ENCODE data around the gene ARID3C. TPM values are rescaled to one million over a fixed set of nuclear protein-coding genes. Genes with fewer than 3 reads are reported as not detected.

ARID3C gene
- total RNA-seq, 1 experiment from 2014 or later = not detected

GRCh38 chr9:34573599-34574325 is 55.1 kb downstream of the ARID3C start:
- TF ChIP-seq EZH2 (IDR thresholded peaks at IDR 0.05; ENCODE audit: low read depth) (no peak), CTCF (conservative IDR thresholded peaks at IDR 0.05) (no peak)
- no TSS peak for BruUV-seq (replicated peaks)
- POLR2A ChIA-PET (ENCODE audit: unreplicated experiment) = no interaction called here
- DNase-seq = no peak
- no peak overlapping the region for H3K27ac ChIP-seq
- H3K9me3 ChIP-seq (ENCODE audit: insufficient read depth, low read depth) = no peaks in the 10 kb centered on the region
- H4K20me1 ChIP-seq (ENCODE audit: insufficient read depth) = no peaks in the 10 kb centered on the region
- no peaks in the 10 kb centered on the region for H3K9me2 ChIP-seq (ENCODE audit: insufficient read depth)
- CTCF ChIA-PET = no interaction called here
- no peaks in the 10 kb centered on the region for H3K36me3 ChIP-seq (ENCODE audit: low read depth)
- no peak overlapping the region for H2AFZ ChIP-seq
- intact Hi-C loops (cut with micrococcal nuclease; ENCODE audit: unreplicated experiment) = no loop called here
- H3K4me1 ChIP-seq (replicated peaks; ENCODE audit: insufficient read depth) = no peaks in the 10 kb centered on the region
- H3K79me2 ChIP-seq (ENCODE audit: low read depth) = no peaks in the 10 kb centered on the region
- peaks cover 30% of the 10 kb centered on the region for H3K27me3 ChIP-seq (ENCODE audit: insufficient read depth, low read depth)
- H3F3A ChIP-seq (ENCODE audit: insufficient read depth, low read depth) = no peaks in the 10 kb centered on the region
- no peak overlapping the region for H3K4me2 ChIP-seq
- no peak overlapping the region for H3K4me3 ChIP-seq

- intact Hi-C loops (cut with micrococcal nuclease; ENCODE audit: unreplicated experiment) = no loop called here
- ChIA-PET POLR2A (ENCODE audit: unreplicated experiment) (no interaction called here), CTCF (no interaction called here)
- Histone ChIP-seq H3K4me1 (replicated peaks; ENCODE audit: insufficient read depth) (no peaks in the 10 kb centered on the region), H3K9me3 (ENCODE audit: insufficient read depth, low read depth) (no peaks in the 10 kb centered on the region), H2AFZ (no peak overlapping the region), H3K79me2 (ENCODE audit: low read depth) (no peaks in the 10 kb centered on the region), H3K27me3 (ENCODE audit: insufficient read depth, low read depth) (peaks cover 34% of the 10 kb centered on the region), H4K20me1 (ENCODE audit: insufficient read depth) (no peaks in the 10 kb centered on the region), H3K27ac (no peak overlapping the region), H3K4me3 (no peak overlapping the region), H3K4me2 (no peak overlapping the region), H3F3A (ENCODE audit: insufficient read depth, low read depth) (no peaks in the 10 kb centered on the region), H3K36me3 (ENCODE audit: low read depth) (no peaks in the 10 kb centered on the region), H3K9me2 (ENCODE audit: insufficient read depth) (no peaks in the 10 kb centered on the region)
- TF ChIP-seq CTCF (conservative IDR thresholded peaks at IDR 0.05) (no peak), EZH2 (IDR thresholded peaks at IDR 0.05; ENCODE audit: low read depth) (no peak)
- no peak for DNase-seq
- BruUV-seq (replicated peaks) = no TSS peak
These were observed 56.2 kb downstream of the ARID3C start for GRCh38 chr9:34572628-34573027.

- Histone ChIP-seq H3K36me3 (ENCODE audit: low read depth) (no peaks in the 10 kb centered on the region), H3K27ac (no peak overlapping the region), H3K9me2 (ENCODE audit: insufficient read depth) (no peaks in the 10 kb centered on the region), H3K4me3 (no peak overlapping the region), H3K4me1 (replicated peaks; ENCODE audit: insufficient read depth) (no peaks in the 10 kb centered on the region), H3K79me2 (ENCODE audit: low read depth) (no peaks in the 10 kb centered on the region), H3K4me2 (no peak overlapping the region), H3K9me3 (ENCODE audit: insufficient read depth, low read depth) (no peaks in the 10 kb centered on the region), H4K20me1 (ENCODE audit: insufficient read depth) (no peaks in the 10 kb centered on the region), H3K27me3 (ENCODE audit: insufficient read depth, low read depth) (peaks cover 35% of the 10 kb centered on the region), H2AFZ (no peak overlapping the region), H3F3A (ENCODE audit: insufficient read depth, low read depth) (no peaks in the 10 kb centered on the region)
- CTCF ChIA-PET = no interaction called here
- intact Hi-C loops (cut with micrococcal nuclease; ENCODE audit: unreplicated experiment) = no loop called here
- DNase-seq = no peak
- POLR2A ChIA-PET (ENCODE audit: unreplicated experiment) = no interaction called here
- BruUV-seq (replicated peaks) = no TSS peak
- TF ChIP-seq CTCF (conservative IDR thresholded peaks at IDR 0.05) = no peak
- TF ChIP-seq EZH2 (IDR thresholded peaks at IDR 0.05; ENCODE audit: low read depth) = no peak
These were observed 56.8 kb downstream of the ARID3C start for GRCh38 chr9:34572092-34572491.
